A673 (cell line): ENCODE measurements around the gene MCM3AP. TPM values are rescaled to one million over a fixed set of nuclear protein-coding genes. Genes with fewer than 3 reads are reported as not detected.

Experiments
- BruUV-seq: library from RNA; stranded (reverse); fragments of 400-500 nt; replicated peaks from 2 replicates; lab custom pipeline; 2021; lab: Mats Ljungman, UMichigan
- CTCF ChIA-PET: fragments of 300-600 bp; sonication (Branson Sonifier 250); formaldehyde crosslinking; loops from one replicate; lab custom pipeline; 2022; ENCODE audit warnings: antibody characterized with exemption; lab: Charles Lee
- POLR2A ChIA-PET: fragments of 300-600 bp; sonication (Branson Sonifier 250); formaldehyde crosslinking; loops from one replicate; lab custom pipeline; 2022; ENCODE audit warnings: antibody characterized with exemption; ENCODE audit not compliant: low non-redundant PET; lab: Charles Lee
- DNase-seq: peaks from one replicate; pipeline ENCODE4 v3.0.0-alpha.2; 2015; ENCODE audit warnings: low spot score
- H3K27ac ChIP-seq: fragments of 200-600 bp; sonication (generic); 2 replicates; pipeline ENCODE4 v1.5.1; 2016; ENCODE audit warnings: mixed run types, low read depth, mild to moderate bottlenecking, mixed read lengths, antibody characterized with exemption, low read length; ENCODE audit not compliant: poor library complexity, severe bottlenecking
- H3K27me3 ChIP-seq: fragments of 200-600 bp; sonication (generic); replicated peaks from 2 replicates; pipeline ENCODE4 v1.6.1; 2017; ENCODE audit warnings: mixed run types, low read depth, mild to moderate bottlenecking, mixed read lengths, antibody characterized with exemption, low read length; ENCODE audit not compliant: insufficient read depth, poor library complexity
- H3K36me3 ChIP-seq: fragments of 200-600 bp; sonication (generic); 2 replicates; pipeline ENCODE4 v1.6.1; 2016; ENCODE audit warnings: mixed run types, mild to moderate bottlenecking, mixed read lengths, antibody characterized with exemption, low read length; ENCODE audit not compliant: insufficient read depth, poor library complexity, severe bottlenecking
- H3K4me1 ChIP-seq: fragments of 200-600 bp; sonication (generic); 2 replicates; pipeline ENCODE4 v1.6.1; 2017; ENCODE audit warnings: mixed run types, mild to moderate bottlenecking, mixed read lengths, antibody characterized with exemption, low read length; ENCODE audit not compliant: insufficient read depth, poor library complexity, severe bottlenecking
- H3K4me3 ChIP-seq: fragments of 200-600 bp; sonication (generic); 2 replicates; pipeline ENCODE4 v1.5.1; 2016; ENCODE audit warnings: low read depth, mixed run types, mild to moderate bottlenecking, mixed read lengths, low read length; ENCODE audit not compliant: poor library complexity, severe bottlenecking
- H3K9me3 ChIP-seq: fragments of 200-600 bp; sonication (generic); 2 replicates; pipeline ENCODE4 v1.6.1; 2016; ENCODE audit warnings: mixed run types, low read depth, mild to moderate bottlenecking, mixed read lengths, antibody characterized with exemption, low read length; ENCODE audit not compliant: poor library complexity, severe bottlenecking
- EZH2 ChIP-seq: fragments of 200-600 bp; sonication (generic); IDR thresholded peaks from 2 replicates; pipeline ENCODE4 v1.6.1; 2017; ENCODE audit warnings: borderline replicate concordance, low read depth, mild to moderate bottlenecking, mixed read lengths, antibody characterized with exemption, low read length; ENCODE audit not compliant: poor library complexity, severe bottlenecking
- intact Hi-C: fragments of 100-400 bp; cut with micrococcal nuclease; formaldehyde crosslinking; loops from one replicate; pipeline ENCODE4 v1.10.0; 2022; ENCODE audit not compliant: unreplicated experiment
- total RNA-seq: library from RNA; stranded (reverse); gene quantifications from 2 replicates; pipeline ENCODE4 v1.2.3, GENCODE V29; 2021
- TF ChIP-seq, protein P1 (sequence below): fragments of 300-800, 200-600 bp; sonication (generic); conservative IDR thresholded peaks from 2 replicates; pipeline ENCODE4 v1.5.1; 2017; ENCODE audit warnings: low read depth, mild to moderate bottlenecking, antibody characterized with exemption, low read length, moderate library complexity, mixed read lengths

The MCM3AP gene
- total RNA-seq, 1 experiment from 2014 or later: 121 TPM

DNA sequence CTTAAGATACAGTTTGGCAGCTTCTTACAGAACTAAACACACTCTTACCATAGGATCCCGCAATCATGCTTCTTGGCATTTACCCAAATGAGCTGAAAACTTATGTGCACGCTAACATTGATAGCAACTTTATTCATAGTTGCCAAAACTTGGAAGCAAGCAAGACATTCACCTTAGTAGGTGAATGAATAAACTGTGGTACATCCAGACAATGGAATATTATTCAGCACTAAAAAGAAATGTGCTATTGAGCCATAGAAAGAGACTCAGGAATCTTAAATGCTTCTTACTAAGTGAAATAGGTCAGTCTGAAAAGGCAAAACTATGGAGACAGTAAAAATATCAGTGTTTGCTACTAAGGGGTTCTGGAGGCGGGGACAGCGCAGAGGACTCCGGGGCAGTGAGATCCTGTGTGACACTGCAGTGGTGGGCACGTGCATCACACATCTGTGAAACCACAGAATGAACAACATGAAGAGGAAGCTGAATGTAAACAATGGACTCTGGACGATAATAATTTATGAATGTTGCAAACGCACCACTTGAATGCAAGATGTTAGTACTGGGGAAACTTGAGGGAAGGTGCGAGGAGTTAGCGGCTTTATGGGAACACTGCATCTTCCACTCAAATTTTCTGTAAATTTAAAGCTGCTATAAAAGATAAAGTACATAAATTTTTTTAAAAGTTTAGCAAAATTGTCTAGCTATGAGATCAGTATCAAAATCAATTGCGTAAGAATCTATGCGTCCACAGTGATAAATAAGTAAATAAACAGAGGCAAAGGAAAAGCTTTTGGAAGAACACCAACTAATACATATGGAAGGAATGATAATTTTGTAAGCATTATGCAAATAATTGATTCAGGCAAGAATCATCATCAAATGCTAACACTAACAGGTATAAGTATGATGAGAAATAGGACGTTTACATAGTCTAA is 85.7 kb downstream of the MCM3AP start:
- no peaks in the 10 kb centered on the region for H3K9me3 ChIP-seq
- BruUV-seq: no TSS peak

DNA sequence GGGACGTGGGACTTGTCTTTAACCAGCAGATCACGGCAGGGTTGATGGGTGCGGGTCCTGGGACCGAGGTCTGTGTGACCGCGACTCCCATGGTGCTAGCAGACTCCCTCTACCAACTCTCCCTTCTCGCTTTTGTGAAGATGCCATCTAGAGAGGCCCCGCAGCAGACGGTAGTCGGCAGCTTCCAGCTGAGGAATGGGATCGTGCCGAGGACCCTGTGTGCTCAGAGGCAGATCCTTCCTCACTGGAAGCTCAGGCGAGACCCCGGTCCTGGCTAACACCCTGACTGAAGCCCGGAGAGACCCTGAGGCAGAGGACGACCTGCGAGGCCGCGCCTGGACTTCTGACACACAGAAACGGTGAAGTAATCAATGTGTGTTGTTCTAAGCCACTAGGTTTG is 88.7 kb downstream of the MCM3AP start:
- no peak for DNase-seq
- H3K27me3 ChIP-seq: no peaks in the 10 kb centered on the region
- H3K27ac ChIP-seq: no peak overlapping the region
- peaks cover 75% of the 10 kb centered on the region for H3K36me3 ChIP-seq
- no peaks in the 10 kb centered on the region for H3K9me3 ChIP-seq
- intact Hi-C loops: no loop called here
- CTCF ChIA-PET: no interaction called here
- no peak overlapping the region for H3K4me3 ChIP-seq
- POLR2A ChIA-PET: no interaction called here
- BruUV-seq: no TSS peak
- TF ChIP-seq EZH2: no peak
- TF ChIP-seq, protein P1, sequence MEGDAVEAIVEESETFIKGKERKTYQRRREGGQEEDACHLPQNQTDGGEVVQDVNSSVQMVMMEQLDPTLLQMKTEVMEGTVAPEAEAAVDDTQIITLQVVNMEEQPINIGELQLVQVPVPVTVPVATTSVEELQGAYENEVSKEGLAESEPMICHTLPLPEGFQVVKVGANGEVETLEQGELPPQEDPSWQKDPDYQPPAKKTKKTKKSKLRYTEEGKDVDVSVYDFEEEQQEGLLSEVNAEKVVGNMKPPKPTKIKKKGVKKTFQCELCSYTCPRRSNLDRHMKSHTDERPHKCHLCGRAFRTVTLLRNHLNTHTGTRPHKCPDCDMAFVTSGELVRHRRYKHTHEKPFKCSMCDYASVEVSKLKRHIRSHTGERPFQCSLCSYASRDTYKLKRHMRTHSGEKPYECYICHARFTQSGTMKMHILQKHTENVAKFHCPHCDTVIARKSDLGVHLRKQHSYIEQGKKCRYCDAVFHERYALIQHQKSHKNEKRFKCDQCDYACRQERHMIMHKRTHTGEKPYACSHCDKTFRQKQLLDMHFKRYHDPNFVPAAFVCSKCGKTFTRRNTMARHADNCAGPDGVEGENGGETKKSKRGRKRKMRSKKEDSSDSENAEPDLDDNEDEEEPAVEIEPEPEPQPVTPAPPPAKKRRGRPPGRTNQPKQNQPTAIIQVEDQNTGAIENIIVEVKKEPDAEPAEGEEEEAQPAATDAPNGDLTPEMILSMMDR: no peak
- no peaks in the 10 kb centered on the region for H3K4me1 ChIP-seq

More for the DNA sequence above, 85.7 kb downstream of the MCM3AP start:
- no peak for TF ChIP-seq EZH2
- H3K4me3 ChIP-seq: no peak overlapping the region
- H3K36me3 ChIP-seq: peaks cover 76% of the 10 kb centered on the region
- no peak overlapping the region for H3K27ac ChIP-seq
- no peaks in the 10 kb centered on the region for H3K4me1 ChIP-seq
- CTCF ChIA-PET: no interaction called here
- H3K27me3 ChIP-seq: no peaks in the 10 kb centered on the region
- POLR2A ChIA-PET: no interaction called here
- no peak for DNase-seq
- intact Hi-C loops: no loop called here

DNA sequence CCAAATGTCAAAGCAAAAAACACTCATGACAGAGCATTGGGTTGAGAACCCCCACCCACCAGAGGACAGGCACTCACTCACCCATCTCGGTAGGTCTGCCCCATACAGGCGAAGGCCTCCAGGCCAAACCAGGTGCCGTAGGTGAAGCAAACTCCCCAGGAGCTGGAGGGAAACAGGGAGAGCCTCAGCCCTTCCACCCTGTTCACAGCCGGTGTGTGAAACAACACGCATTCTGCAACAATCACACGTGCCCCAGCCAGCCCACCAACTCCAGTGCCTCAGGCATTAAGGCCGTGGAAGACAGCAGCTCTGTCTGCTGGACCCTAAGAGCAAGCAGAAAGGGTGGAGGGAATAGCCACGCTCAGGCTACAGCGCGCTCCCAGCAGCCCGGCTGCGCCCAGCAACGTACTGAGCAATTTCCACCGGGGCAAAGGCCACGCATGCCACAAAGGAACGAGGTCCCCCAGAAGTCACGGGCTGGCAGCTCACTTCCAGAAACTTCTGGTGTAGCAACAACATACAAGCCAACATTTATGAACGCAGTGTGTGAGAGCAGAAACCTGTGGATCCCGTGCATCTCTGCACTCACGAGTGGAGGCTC is 89.7 kb downstream of the MCM3AP start:
- Histone ChIP-seq H3K27ac (no peak overlapping the region), H3K4me1 (no peaks in the 10 kb centered on the region), H3K9me3 (no peaks in the 10 kb centered on the region), H3K4me3 (no peak overlapping the region), H3K36me3 (peaks cover 81% of the 10 kb centered on the region), H3K27me3 (no peaks in the 10 kb centered on the region)
- intact Hi-C loops: no loop called here
- no peak for DNase-seq
- no TSS peak for BruUV-seq
- POLR2A ChIA-PET: no interaction called here
- CTCF ChIA-PET: no interaction called here
- TF ChIP-seq, protein P1: no peak
- no peak for TF ChIP-seq EZH2
